HG02973 (cell line): ENCODE results near the gene GPR146.

Experiments
- ATAC-seq: cut with Tn5 transposase; IDR thresholded peaks from one replicate; pipeline ENCODE4 v1.9.1; 2021; ENCODE audit warnings: moderate library complexity; ENCODE audit not compliant: unreplicated experiment

The GPR146 gene

DNA sequence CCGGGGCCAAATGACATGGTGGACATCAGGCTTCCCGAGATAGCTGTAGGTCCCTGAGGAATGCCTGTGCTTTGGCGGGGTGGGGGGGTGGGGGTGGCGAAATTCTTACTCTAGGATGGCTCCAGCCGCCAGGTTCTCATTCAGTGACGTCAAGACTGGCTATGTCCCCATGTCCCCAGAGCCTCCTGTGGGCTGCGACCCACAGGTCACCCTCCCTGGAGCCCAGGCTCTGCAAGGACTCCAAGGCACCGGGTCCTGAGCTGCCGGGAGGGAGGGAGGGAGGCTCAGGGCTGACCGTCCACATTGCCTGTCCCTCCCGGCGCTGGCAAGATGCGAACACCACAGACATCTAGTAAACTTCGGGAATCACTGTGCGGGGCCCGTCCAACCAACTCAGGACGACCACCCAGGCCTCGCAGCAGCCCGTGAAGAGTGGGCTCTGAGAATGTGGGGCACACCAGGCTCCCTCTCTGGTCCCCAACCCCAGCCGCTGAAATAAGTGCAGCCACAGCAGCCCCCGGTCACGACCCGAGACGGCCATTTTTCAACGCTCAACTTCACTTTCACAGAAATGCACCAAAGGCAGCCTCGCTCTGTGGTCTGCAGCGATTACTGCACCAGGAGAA lies 12.6 kb downstream of the GPR146 start:
- ATAC-seq = no peak

DNA sequence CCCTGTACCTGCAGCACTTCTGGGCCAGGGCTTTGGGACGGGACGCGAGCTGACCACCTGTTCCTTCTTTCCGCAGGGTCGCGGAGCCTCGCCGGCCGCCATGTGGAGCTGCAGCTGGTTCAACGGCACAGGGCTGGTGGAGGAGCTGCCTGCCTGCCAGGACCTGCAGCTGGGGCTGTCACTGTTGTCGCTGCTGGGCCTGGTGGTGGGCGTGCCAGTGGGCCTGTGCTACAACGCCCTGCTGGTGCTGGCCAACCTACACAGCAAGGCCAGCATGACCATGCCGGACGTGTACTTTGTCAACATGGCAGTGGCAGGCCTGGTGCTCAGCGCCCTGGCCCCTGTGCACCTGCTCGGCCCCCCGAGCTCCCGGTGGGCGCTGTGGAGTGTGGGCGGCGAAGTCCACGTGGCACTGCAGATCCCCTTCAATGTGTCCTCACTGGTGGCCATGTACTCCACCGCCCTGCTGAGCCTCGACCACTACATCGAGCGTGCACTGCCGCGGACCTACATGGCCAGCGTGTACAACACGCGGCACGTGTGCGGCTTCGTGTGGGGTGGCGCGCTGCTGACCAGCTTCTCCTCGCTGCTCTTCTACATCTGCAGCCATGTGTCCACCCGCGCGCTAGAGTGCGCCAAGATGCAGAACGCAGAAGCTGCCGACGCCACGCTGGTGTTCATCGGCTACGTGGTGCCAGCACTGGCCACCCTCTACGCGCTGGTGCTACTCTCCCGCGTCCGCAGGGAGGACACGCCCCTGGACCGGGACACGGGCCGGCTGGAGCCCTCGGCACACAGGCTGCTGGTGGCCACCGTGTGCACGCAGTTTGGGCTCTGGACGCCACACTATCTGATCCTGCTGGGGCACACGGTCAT lies 13.3 kb downstream of the GPR146 start:
- ATAC-seq = no peak

DNA sequence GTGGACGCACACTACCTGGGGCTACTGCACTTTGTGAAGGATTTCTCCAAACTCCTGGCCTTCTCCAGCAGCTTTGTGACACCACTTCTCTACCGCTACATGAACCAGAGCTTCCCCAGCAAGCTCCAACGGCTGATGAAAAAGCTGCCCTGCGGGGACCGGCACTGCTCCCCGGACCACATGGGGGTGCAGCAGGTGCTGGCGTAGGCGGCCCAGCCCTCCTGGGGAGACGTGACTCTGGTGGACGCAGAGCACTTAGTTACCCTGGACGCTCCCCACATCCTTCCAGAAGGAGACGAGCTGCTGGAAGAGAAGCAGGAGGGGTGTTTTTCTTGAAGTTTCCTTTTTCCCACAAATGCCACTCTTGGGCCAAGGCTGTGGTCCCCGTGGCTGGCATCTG lies 14.0 kb downstream of the GPR146 start:
- no peak for ATAC-seq

DNA sequence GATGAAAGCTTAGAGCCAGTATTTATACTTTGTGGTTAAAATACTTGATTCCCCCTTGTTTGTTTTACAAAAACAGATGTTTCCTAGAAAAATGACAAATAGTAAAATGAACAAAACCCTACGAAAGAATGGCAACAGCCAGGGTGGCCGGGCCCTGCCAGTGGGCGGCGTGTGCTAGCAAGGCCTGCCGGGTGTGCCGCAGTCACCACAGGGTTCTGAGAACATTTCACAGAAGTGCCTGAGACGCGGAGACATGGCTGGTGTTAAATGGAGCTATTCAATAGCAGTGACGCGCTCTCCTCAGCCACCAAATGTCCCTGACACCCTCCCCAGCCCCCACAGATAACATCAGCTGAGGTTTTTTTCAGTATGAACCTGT lies 14.5 kb downstream of the GPR146 start:
- ATAC-seq = no peak

DNA sequence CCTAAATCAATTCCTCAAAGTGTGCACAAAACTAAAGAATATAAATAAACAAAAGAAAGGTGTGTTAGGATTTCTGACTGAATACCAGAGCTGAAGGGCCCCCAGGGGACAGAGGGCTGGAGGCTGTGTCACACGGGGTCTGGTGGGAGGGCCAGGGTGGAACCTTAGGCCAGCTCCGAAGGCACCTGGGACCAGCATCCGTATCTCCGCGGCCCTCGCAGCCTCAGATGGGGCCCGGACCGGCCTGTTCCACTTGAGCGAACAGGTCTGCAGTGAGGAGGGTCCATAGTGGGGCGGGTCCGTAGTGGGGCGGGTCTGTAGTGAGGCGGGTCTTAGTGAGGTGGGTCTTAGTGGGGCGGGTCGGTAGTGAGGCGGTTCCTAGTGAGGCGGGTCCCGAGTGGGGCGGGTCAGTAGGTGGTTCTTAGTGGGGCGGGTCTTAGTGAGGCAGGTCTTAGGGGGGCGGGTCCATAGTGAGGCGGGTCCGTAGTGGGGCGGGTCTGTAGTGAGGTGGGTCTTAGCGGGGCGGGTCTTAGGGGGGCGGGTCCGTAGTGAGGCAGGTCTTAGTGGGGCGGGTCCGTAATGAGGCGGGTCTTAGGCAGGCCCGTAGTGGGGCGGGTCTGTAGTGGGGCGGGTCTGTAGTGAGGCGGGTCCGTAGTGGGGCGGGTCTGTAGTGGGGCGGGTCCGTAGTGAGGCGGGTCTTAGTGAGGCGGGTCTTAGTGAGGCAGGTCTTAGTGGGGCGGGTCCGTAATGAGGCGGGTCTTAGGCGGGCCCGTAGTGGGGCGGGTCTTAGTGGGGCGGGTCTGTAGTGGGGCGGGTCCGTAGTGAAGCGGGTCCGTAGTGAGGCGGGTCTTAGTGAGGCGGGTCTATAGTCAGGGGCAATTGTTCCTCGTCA lies 15.1 kb downstream of the GPR146 start:
- no peak for ATAC-seq

DNA sequence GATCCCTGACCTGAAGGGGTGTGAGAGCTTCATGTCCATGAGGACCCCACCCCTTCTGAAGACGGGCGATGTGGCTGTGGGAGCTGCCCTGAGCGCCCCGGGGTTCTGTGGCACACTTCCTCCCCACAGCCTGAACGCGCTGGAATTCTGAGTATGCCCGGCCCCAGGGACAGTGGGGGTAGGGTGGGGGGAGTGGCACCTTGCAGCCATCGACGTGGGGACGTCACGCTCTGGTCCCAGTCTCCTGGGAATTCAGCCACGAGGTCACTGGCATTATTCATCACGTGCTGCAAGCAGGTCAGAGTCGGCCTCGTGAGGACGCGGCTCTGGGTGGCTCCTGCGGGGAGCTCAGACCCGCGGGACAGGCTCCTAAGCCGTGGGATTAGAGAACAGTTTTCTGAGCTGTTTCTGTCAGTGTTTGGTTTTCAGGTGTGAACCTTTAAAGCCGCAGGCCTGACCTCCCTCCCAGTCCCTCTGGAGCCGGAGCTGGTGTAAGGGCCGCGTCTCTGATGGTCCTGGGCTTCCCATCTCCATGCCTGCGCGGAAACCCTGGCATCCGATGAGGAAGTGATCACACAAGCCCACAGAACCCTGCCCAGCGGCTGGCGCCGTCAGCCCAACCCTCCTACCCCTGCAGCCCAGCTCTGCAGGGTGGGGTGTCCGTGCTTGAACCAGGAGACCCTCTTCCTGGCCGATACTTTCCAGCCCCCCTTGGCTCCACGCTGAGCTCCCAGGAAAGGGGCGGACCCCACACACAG lies 16.1 kb downstream of the GPR146 start:
- ATAC-seq = no peak

DNA sequence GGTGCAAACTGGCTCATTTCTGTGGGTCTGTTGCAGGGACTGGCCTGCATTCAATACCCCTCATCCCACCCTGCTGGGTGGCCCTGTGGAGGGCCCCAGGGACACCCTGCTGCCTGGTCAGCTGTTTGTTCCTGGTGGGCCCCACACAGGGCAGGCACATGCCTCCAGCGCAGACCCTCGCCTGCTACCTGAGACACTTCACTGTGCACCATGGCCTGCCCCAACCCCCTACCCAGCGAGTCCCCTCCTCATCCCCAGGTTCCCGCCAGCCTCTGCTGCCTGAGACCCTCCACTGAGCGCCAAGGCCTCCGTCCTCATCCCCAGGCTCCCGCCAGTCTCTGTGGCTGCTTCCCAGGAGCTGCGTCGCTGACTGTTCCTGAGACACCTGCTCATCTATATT lies 16.8 kb downstream of the GPR146 start:
- no peak for ATAC-seq

DNA sequence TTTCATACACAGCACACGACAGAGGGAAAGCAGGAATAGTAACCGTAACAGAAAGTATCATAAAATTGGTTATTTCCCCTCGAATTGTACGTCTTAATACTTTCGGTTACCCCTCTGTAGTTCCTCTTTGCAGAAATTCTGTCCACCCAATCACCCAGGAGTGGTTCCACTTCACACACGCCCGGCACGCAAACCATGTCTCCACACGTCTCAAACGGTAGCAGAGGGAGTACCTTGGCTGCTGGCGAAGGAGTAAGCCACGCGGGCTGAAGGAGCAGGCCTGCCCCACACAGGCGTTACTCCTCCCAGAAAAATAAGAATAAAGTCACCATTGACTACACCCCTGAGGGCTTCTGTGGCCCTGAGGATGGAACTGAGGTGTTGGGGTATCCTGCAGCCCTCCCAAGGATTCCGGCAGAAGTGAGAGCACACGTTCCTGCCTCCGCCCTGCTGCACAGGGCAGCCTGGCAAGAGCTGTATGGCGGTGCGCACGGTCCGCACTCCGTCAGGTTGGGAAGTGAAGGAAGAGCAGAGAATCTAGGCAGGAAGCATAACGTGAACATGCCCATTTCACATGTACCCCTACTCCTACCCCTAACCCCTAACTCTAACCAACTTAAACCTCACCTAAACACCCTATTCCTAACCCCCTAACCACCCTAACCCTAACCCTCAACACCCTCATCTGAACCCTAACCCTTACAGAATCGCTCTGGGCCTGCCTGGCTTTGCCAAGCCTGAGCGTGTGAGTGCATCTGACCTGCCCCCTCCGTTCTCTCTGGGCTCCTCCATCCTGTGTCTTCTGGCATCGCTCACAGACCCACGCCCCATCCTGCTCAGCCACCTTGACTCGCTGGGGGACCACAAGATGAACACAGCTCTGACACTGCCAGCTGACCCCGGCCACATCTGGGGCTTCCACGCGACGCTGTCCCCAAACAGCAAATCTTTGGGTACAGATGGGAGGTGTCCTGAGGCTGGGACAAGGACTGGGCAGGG lies 18.2 kb downstream of the GPR146 start:
- peak; percentile 48 for ATAC-seq

DNA sequence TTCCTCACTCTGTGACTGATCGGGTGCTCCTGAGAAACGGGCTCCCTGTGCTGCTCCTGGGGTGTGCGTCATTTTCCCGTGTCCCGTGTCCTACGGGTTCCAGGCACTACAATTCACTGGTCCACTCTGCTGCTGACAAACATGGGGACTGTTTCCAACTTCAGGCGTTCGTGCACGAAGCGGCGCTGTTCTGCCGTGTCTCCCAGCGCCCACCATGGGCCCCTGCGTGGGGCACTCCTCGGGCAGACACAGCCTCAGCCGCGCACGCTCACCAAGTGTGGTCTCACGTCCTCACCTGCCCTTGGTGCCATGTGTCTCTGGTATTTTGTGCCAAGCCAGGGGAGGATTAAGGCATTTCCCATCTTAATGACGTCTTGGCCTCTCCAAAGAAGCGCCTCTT lies 19.0 kb downstream of the GPR146 start:
- ATAC-seq = no peak

DNA sequence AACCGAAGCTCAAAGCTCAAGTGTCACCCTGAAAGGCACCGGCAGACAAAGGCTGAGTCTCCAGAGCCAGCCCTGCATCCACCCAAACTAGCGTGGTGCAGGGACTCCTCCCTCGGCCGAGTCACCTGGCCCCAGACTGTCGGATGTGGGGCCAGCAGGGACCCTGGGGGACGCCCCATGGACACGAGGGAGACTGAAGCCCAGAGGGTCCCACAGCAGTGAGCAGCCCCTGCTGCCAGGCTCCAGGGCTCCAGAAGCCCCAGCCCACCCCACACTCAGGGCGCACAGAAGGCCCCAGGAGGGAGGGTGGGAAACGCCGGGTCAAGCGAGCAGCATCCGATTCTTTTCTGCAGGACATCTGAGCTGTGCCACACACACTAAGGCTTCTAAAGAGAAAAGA lies 20.2 kb downstream of the GPR146 start:
- no peak for ATAC-seq

DNA sequence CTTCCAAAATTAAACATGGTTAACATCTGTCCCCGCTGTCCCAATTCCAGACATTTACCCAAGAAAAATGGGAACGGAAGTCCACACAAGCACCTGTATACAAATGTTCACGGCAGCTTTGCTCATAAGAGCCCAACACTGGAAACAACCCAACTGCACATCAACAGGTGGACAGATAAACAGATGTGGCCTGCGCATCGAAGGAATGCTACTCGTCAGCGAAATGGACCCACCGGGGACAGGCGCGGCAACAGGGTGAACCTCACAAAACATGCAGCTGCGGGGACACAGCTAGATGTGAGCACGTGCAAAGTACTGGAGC lies 20.9 kb downstream of the GPR146 start:
- no peak for ATAC-seq

DNA sequence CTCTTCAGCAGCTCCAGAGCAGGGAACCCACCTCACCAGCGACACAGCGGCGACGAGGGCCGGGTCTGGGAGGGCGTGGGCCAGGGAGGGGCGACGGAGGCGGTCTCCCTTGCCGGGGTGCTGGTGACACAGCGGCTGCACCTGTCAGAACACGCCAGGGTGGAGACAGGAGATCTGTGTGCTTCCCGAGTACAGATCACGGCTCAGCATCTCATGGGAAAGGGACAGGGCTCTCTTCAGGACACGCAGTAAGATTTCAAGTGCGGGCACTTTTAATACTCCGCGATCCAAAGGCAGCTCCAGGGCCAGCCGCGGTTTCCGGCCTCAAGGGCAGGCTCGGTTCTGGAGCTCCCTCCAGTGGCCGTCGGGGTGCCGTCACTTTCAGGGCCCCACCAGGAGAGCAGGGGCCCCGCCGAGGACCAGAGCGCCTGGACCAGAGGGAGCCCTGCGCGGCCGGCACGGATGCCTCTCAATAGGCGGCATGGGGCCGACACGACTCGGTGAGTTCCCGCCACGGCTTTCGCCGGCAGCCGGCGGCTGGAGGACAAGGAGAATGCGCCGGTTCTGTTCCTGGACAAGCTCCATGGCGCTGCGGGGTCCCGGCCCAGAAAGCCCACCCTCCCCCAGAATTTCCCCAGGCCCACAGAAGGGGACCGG lies 21.4 kb downstream of the GPR146 start:
- ATAC-seq = no peak

DNA sequence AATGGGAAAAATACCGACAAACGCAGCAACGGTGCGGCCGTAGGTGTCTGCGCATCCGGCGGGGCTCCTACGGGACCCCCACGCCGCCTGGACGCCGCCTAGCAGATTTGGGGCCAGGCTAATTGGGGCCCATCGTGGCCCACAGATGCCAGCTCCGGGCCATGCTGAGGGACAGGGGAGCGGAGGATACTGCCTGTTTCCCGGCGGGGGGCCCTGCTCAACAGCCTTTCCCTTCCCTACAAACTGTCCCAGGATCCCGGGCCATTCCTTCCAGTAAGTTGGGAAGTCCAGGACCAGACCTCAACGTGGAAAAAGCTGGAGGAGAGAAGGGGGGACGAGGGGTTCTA lies 21.9 kb downstream of the GPR146 start:
- ATAC-seq = no peak

DNA sequence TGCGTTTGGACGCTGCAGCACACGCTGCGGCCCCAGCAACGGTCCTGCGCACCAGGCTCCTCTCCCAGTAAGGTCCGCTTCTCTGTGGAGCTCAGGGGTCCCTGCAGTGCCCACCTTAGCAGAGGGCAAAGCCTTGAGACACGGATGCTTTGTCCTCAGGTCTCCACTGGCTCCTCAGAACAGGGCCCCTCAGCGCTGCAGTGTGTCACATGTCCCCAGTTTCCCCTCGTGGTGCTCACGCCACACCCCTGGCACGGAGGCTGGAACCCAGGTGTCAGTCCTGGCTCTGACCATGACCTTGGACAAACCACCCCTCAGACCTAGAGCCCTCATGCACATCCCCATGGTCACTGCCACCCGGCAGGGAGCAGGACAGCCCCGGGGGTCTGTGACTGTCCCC lies 23.7 kb downstream of the GPR146 start:
- no peak for ATAC-seq

DNA sequence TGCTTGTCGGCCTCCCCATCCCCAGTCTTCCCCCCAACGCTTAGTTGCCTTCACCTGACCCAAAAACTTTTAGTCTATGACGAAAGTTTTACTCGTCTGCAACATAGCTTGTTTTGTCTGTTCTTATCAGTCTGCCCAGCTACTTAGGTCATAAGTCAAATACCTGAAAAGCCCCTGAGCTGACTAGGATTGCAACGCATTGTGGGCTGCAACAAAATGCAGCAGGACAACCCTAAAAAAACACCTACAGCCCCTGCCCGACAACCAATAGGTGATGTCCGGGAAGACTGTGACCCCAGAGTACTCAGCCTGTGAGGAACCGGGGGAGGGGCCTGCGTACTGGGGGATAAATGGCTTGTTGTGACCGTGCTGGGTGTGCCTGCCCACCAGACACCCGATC lies 24.3 kb downstream of the GPR146 start:
- ATAC-seq = no peak

DNA sequence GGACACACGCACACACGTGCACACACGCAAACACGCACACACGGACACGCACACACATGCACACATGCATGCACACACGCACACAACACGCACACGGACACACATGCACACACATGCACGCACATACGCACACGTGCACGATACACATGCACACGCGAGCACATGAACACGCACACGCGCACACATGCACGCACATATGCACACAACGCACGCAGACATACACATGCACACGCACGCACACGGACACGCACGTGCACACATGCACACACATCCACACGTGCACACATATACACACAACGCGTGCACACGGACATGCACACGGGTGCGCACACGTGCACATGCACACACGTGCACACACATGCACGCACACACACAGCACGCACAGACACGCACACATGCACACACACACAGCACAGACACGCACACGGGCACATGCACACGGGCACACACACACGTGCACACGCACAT lies 26.2 kb downstream of the GPR146 start:
- ATAC-seq = no peak

DNA sequence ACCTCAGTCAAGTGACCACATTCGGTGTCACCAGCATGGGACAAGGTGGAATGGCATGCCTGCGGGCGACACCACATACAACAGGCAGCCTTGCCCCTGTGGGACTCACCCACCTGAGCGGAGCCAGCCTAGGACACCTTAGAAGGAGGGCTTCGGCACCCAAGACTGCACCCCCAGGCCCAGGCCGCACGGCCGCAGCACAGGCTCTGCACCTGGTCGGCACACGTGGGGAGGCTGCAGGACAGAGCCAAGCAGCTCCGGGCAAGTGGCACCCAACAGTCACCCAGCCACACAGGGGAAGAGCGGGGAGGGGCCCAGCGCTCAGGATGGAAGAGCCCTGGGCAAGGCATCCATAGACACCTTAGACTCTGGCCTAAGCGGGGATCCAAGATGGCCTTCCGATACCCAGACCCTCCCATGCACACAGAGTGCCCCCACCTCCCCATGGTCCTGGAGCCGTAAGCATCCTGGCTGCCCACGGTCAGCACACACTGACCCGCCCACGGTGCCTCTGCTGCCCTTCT lies 27.4 kb downstream of the GPR146 start:
- no peak for ATAC-seq

DNA sequence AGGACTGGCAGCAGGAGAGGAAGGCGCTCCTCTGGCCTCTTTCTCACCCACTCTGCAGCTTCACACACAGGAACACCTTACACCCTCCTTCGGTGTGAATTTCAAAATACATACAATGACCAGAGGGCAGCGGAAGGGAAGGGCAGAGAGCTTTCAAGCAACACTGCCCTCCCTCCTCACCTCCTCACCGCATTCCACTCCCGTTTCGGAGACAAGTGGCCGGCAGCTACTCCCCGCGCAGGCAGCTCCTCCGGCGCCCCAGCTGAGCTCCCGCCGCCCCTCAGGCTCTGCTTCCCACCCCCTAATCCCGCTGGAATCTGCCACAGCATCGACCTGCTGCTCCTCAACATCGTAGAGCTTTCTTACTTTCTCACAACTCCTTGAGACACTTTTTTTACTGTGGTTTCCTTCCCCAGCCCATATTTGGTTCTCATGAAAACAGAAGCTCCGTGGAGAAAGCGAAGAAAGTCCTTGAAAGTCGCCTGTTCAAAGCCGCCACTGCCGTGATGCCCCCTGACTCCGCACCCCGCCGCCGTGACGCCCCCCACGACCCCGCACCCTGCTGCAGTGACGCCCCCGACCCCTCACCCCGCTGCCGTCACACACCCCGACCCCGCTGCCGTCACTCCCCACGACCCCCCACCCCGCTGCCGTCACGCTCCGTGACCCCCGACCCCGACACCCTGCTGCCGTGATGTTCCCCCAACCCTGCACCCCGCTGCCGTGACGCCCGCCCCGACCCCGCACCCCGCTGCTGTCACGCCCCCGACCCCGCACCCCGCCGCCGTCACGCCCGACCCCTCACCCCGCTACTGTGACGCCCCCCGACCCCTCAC lies 29.0 kb downstream of the GPR146 start:
- no peak for ATAC-seq
